GM11168 (cell line): ENCODE results near the gene MTIF3.

Experiments used
- in situ Hi-C: fragments of 300-500 bp; cut with MboI; formaldehyde crosslinking; loops from one replicate; pipeline ENCODE4 v1.12.0; 2022; ENCODE audit warnings: low sequenced_read_pairs; ENCODE audit not compliant: unreplicated experiment

Gene MTIF3

GRCh38 chr13:27449936-27450828 is at the start of gene MTIF3:
TSS of gene MTIF3 (minus strand) at chr13:27450564. CDS start at chr13:27440448, 10,116 bp downstream.
- in situ Hi-C loops: no loop called here

GRCh38 chr13:27497563-27498230 is 47.3 kb upstream of the MTIF3 start:
- in situ Hi-C loops: no loop called here

- in situ Hi-C loops: no loop called here
Observed at GRCh38 chr13:27496536-27497273, 46.3 kb upstream of the MTIF3 start.

GRCh38 chr13:27496006-27496405 is 45.6 kb upstream of the MTIF3 start:
- in situ Hi-C loops: no loop called here

GRCh38 chr13:27495551-27495950 is 45.2 kb upstream of the MTIF3 start:
- in situ Hi-C loops: no loop called here

GRCh38 chr13:27493981-27494380 is 43.6 kb upstream of the MTIF3 start:
- in situ Hi-C loops: no loop called here

- in situ Hi-C loops: no loop called here
Observed at GRCh38 chr13:27489456-27489855, 39.1 kb upstream of the MTIF3 start.

- in situ Hi-C loops: no loop called here
Observed at GRCh38 chr13:27487776-27488175, 37.4 kb upstream of the MTIF3 start.

GRCh38 chr13:27483421-27483820 is 33.1 kb upstream of the MTIF3 start:
- in situ Hi-C loops: no loop called here

GRCh38 chr13:27482983-27483382 is 32.6 kb upstream of the MTIF3 start:
- in situ Hi-C loops: no loop called here

- in situ Hi-C loops: no loop called here
Observed at GRCh38 chr13:27481766-27482165, 31.4 kb upstream of the MTIF3 start.

GRCh38 chr13:27476943-27477703 is 26.8 kb upstream of the MTIF3 start:
- in situ Hi-C loops: no loop called here

GRCh38 chr13:27474751-27475268 is 24.4 kb upstream of the MTIF3 start:
- in situ Hi-C loops: no loop called here

- in situ Hi-C loops: no loop called here
Observed at GRCh38 chr13:27472941-27473340, 22.6 kb upstream of the MTIF3 start.

GRCh38 chr13:27472441-27472840 is 22.1 kb upstream of the MTIF3 start:
- in situ Hi-C loops: no loop called here

- in situ Hi-C loops: no loop called here
Observed at GRCh38 chr13:27470075-27470820, 19.9 kb upstream of the MTIF3 start.

GRCh38 chr13:27466513-27466912 is 16.1 kb upstream of the MTIF3 start:
- in situ Hi-C loops: no loop called here

GRCh38 chr13:27465611-27466010 is 15.2 kb upstream of the MTIF3 start:
- in situ Hi-C loops: no loop called here

- in situ Hi-C loops: no loop called here
Observed at GRCh38 chr13:27463500-27463899, 13.1 kb upstream of the MTIF3 start.
